ENCODE measurements around the gene GULP1.
A peak's percentile ranks its signal among the peaks of the same experiment; 100 is the strongest.
"Not testable (repeated sequence)": the region's sequence is repeated elsewhere in the genome, so short reads cannot be mapped to it uniquely, and the experiment has no call there.

The GULP1 gene

GRCh38 chr2:188526701-188527100 lies 235.0 kb downstream of the GULP1 start:
- DNase-seq, result no peak
- TF ChIP-seq POLR2A (IDR thresholded peaks at IDR 0.05; ENCODE audit: low read length) (no peak), GATA1 (IDR thresholded peaks at IDR 0.05; ENCODE audit: low read depth, low read length) (no peak)

- DNase-seq, result no peak
- TF ChIP-seq POLR2A (IDR thresholded peaks at IDR 0.05; ENCODE audit: low read length) (no peak), GATA1 (IDR thresholded peaks at IDR 0.05; ENCODE audit: low read depth, low read length) (no peak)
Observed at GRCh38 chr2:188527141-188527540, 235.5 kb downstream of the GULP1 start.

GRCh38 chr2:188527581-188527993 lies 235.9 kb downstream of the GULP1 start:
- TF ChIP-seq GATA1 (IDR thresholded peaks at IDR 0.05; ENCODE audit: low read depth, low read length), result no peak
- TF ChIP-seq POLR2A (IDR thresholded peaks at IDR 0.05; ENCODE audit: low read length), result no peak
- no peak for DNase-seq

GRCh38 chr2:188529710-188530109 lies 238.0 kb downstream of the GULP1 start:
- DNase-seq, result no peak
- no peak for TF ChIP-seq POLR2A (IDR thresholded peaks at IDR 0.05; ENCODE audit: low read length)
- TF ChIP-seq GATA1 (IDR thresholded peaks at IDR 0.05; ENCODE audit: low read depth, low read length), result no peak

- DNase-seq, result no peak
Observed at GRCh38 chr2:188534875-188535274, 243.2 kb downstream of the GULP1 start.

GRCh38 chr2:188551671-188552070 lies 260.0 kb downstream of the GULP1 start:
- peak in 1 of 2 experiments; percentile 33 for DNase-seq
- no peak for TF ChIP-seq POLR2A (IDR thresholded peaks at IDR 0.05; ENCODE audit: low read length)
- TF ChIP-seq GATA1 (IDR thresholded peaks at IDR 0.05; ENCODE audit: low read depth, low read length), result no peak

More at GRCh38 chr2:188534875-188535274, 243.2 kb downstream of the GULP1 start:
- TF ChIP-seq POLR2A (IDR thresholded peaks at IDR 0.05; ENCODE audit: low read length) (no peak), GATA1 (IDR thresholded peaks at IDR 0.05; ENCODE audit: low read depth, low read length) (no peak)

- TF ChIP-seq GATA1 (IDR thresholded peaks at IDR 0.05; ENCODE audit: low read depth, low read length) (no peak), POLR2A (IDR thresholded peaks at IDR 0.05; ENCODE audit: low read length) (no peak)
- DNase-seq, result no peak
Observed at GRCh38 chr2:188557081-188557480, 265.4 kb downstream of the GULP1 start.

- DNase-seq, result not testable (repeated sequence)
Observed at GRCh38 chr2:188559455-188559854, 267.8 kb downstream of the GULP1 start.

- TF ChIP-seq POLR2A (IDR thresholded peaks at IDR 0.05; ENCODE audit: low read length) (no peak), GATA1 (IDR thresholded peaks at IDR 0.05; ENCODE audit: low read depth, low read length) (no peak)
- DNase-seq, result no peak
Observed at GRCh38 chr2:188561473-188561979, 269.9 kb downstream of the GULP1 start.

- no peak for TF ChIP-seq POLR2A (IDR thresholded peaks at IDR 0.05; ENCODE audit: low read length)
- no peak for TF ChIP-seq GATA1 (IDR thresholded peaks at IDR 0.05; ENCODE audit: low read depth, low read length)
- DNase-seq, result no peak
Observed at GRCh38 chr2:188569431-188570165, 277.9 kb downstream of the GULP1 start.

GRCh38 chr2:188570370-188570769 lies 278.7 kb downstream of the GULP1 start:
- DNase-seq, result no peak
- TF ChIP-seq POLR2A (IDR thresholded peaks at IDR 0.05; ENCODE audit: low read length) (no peak), GATA1 (IDR thresholded peaks at IDR 0.05; ENCODE audit: low read depth, low read length) (no peak)

- TF ChIP-seq GATA1 (IDR thresholded peaks at IDR 0.05; ENCODE audit: low read depth, low read length), result no peak
- TF ChIP-seq POLR2A (IDR thresholded peaks at IDR 0.05; ENCODE audit: low read length), result no peak
- DNase-seq, result no peak
Observed at GRCh38 chr2:188571543-188572303, 280.0 kb downstream of the GULP1 start.

- TF ChIP-seq GATA1 (IDR thresholded peaks at IDR 0.05; ENCODE audit: low read depth, low read length), result no peak
- TF ChIP-seq POLR2A (IDR thresholded peaks at IDR 0.05; ENCODE audit: low read length), result no peak
- no peak for DNase-seq
Observed at GRCh38 chr2:188572592-188572991, 280.9 kb downstream of the GULP1 start.

- TF ChIP-seq GATA1 (IDR thresholded peaks at IDR 0.05; ENCODE audit: low read depth, low read length), result no peak
- no peak for TF ChIP-seq POLR2A (IDR thresholded peaks at IDR 0.05; ENCODE audit: low read length)
- no peak for DNase-seq
Observed at GRCh38 chr2:188573453-188573852, 281.8 kb downstream of the GULP1 start.

- no peak for DNase-seq
- TF ChIP-seq POLR2A (IDR thresholded peaks at IDR 0.05; ENCODE audit: low read length) (no peak), GATA1 (IDR thresholded peaks at IDR 0.05; ENCODE audit: low read depth, low read length) (no peak)
Observed at GRCh38 chr2:188576006-188576405, 284.3 kb downstream of the GULP1 start.

Measured in erythroblast (primary cell).